DOHH2 (cell line): ENCODE measurements around the gene OPN3.

ENCODE experiments used
- H3F3A ChIP-seq: fragments of 200-600 bp; sonication (generic), shearing (Covaris generic); 2 replicates; pipeline ENCODE4 v1.6.0; 2016; ENCODE audit warnings: antibody characterized with exemption, mild to moderate bottlenecking; ENCODE audit not compliant: control insufficient read depth, insufficient read depth
- H3K27ac ChIP-seq: fragments of 200-600 bp; sonication (generic); 2 replicates; pipeline ENCODE4 v1.5.1; 2014; ENCODE audit warnings: low read depth, mild to moderate bottlenecking, low read length, moderate library complexity
- H3K27me3 ChIP-seq: fragments of 200-600 bp; sonication (generic); 2 replicates; pipeline ENCODE4 v1.6.1; 2014; ENCODE audit warnings: mild to moderate bottlenecking, low read length, mixed read lengths; ENCODE audit not compliant: control insufficient read depth
- H3K36me3 ChIP-seq: fragments of 200-600 bp; sonication (generic); 2 replicates; pipeline ENCODE4 v1.6.1; 2014; ENCODE audit warnings: mild to moderate bottlenecking, low read length, moderate library complexity, mixed read lengths; ENCODE audit not compliant: control insufficient read depth
- H3K4me1 ChIP-seq: fragments of 200-600 bp; sonication (generic); 2 replicates; pipeline ENCODE4 v1.6.1; 2014; ENCODE audit warnings: mild to moderate bottlenecking, low read length, mixed read lengths; ENCODE audit not compliant: control insufficient read depth
- H3K4me2 ChIP-seq: fragments of 200-600 bp; sonication (generic); 2 replicates; pipeline ENCODE4 v1.6.0; 2014; ENCODE audit warnings: mild to moderate bottlenecking, low read length, moderate library complexity
- H3K4me3 ChIP-seq: fragments of 200-600 bp; sonication (generic); 2 replicates; pipeline ENCODE4 v1.5.1; 2014; ENCODE audit warnings: mild to moderate bottlenecking, low read length, mixed read lengths
- H3K79me2 ChIP-seq: fragments of 200-600 bp; sonication (generic); 2 replicates; pipeline ENCODE4 v1.6.1; 2014; ENCODE audit warnings: mild to moderate bottlenecking, low read length, mixed read lengths; ENCODE audit not compliant: control insufficient read depth
- H3K9me2 ChIP-seq: fragments of 200-600 bp; sonication (generic); replicated peaks from 2 replicates; pipeline ENCODE4 v1.6.1; 2014; ENCODE audit warnings: mild to moderate bottlenecking, low read length, mixed read lengths; ENCODE audit not compliant: control insufficient read depth
- H3K9me3 ChIP-seq: fragments of 200-600 bp; sonication (generic); 2 replicates; pipeline ENCODE4 v1.6.1; 2014; ENCODE audit warnings: antibody characterized with exemption, low read length, mixed read lengths; ENCODE audit not compliant: control insufficient read depth, insufficient read depth
- H4K20me1 ChIP-seq: fragments of 200-600 bp; sonication (generic); 2 replicates; pipeline ENCODE4 v1.6.0; 2014; ENCODE audit warnings: low read depth, mild to moderate bottlenecking, antibody characterized with exemption, low read length, moderate library complexity; ENCODE audit not compliant: control insufficient read depth, insufficient read depth
- EZH2phosphoT487 ChIP-seq: fragments of 200-600 bp; sonication (generic); IDR thresholded peaks from 2 replicates; pipeline ENCODE4 v1.6.1; 2017; ENCODE audit warnings: borderline replicate concordance, mild to moderate bottlenecking, antibody characterized with exemption, low read length, moderate library complexity, mixed read lengths
- TF ChIP-seq, protein P1 (sequence below): fragments of 200-600 bp; sonication (generic); IDR thresholded peaks from one replicate; pipeline ENCODE4 v1.5.1; 2014; ENCODE audit warnings: antibody characterized with exemption, mild to moderate bottlenecking, low read depth, low read length; ENCODE audit not compliant: poor library complexity, severe bottlenecking

The OPN3 gene

GRCh38 chr1:241674805-241675384, 34.7 kb upstream of the OPN3 start:
- peaks cover 11% of the 10 kb centered on the region for H3K27me3 ChIP-seq

GRCh38 chr1:241672301-241672700, 32.1 kb upstream of the OPN3 start:
- Histone ChIP-seq H3K27ac (no peak overlapping the region), H3F3A (no peaks in the 10 kb centered on the region)

More at GRCh38 chr1:241674805-241675384, 34.7 kb upstream of the OPN3 start:
- TF ChIP-seq, protein P1, sequence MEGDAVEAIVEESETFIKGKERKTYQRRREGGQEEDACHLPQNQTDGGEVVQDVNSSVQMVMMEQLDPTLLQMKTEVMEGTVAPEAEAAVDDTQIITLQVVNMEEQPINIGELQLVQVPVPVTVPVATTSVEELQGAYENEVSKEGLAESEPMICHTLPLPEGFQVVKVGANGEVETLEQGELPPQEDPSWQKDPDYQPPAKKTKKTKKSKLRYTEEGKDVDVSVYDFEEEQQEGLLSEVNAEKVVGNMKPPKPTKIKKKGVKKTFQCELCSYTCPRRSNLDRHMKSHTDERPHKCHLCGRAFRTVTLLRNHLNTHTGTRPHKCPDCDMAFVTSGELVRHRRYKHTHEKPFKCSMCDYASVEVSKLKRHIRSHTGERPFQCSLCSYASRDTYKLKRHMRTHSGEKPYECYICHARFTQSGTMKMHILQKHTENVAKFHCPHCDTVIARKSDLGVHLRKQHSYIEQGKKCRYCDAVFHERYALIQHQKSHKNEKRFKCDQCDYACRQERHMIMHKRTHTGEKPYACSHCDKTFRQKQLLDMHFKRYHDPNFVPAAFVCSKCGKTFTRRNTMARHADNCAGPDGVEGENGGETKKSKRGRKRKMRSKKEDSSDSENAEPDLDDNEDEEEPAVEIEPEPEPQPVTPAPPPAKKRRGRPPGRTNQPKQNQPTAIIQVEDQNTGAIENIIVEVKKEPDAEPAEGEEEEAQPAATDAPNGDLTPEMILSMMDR, result no peak
- no peak for TF ChIP-seq EZH2phosphoT487
- Histone ChIP-seq H3K9me3 (no peaks in the 10 kb centered on the region), H3F3A (no peaks in the 10 kb centered on the region), H3K79me2 (no peaks in the 10 kb centered on the region), H3K4me1 (peaks cover 4% of the 10 kb centered on the region; the same call in 1 of the 2 replicates), H4K20me1 (no peaks in the 10 kb centered on the region), H3K4me3 (no peak overlapping the region), H3K4me2 (no peak overlapping the region), H3K36me3 (no peaks in the 10 kb centered on the region), H3K27ac (no peak overlapping the region), H3K9me2 (no peaks in the 10 kb centered on the region)

DNA sequence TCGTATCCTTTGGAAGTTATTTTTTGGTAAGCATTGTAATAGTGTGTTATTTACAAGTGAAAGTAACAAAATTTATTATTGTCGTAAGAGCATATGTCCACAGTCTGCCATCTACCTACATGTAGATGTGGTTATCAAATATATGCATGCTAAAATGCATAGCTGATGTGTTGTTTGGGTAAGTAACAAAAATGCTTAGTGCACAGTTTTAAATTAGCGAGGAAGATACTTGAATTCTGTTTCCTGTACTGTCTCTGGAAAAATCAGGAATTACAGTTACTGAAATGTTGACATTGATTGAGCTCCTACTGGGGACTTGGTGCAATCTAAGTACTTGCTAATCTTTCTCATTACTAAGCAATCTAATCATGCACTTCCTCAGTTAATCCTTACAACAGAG, 26.2 kb upstream of the OPN3 start:
- Histone ChIP-seq H3K79me2 (no peaks in the 10 kb centered on the region), H3K4me3 (no peak overlapping the region), H4K20me1 (no peaks in the 10 kb centered on the region), H3K27me3 (no peaks in the 10 kb centered on the region), H3K36me3 (no peaks in the 10 kb centered on the region), H3K4me1 (no peaks in the 10 kb centered on the region), H3K9me2 (no peaks in the 10 kb centered on the region), H3F3A (no peaks in the 10 kb centered on the region), H3K4me2 (no peak overlapping the region), H3K27ac (no peak overlapping the region), H3K9me3 (no peaks in the 10 kb centered on the region)
- TF ChIP-seq EZH2phosphoT487, result no peak
- TF ChIP-seq, protein P1, result no peak

More at GRCh38 chr1:241672301-241672700, 32.1 kb upstream of the OPN3 start:
- H3K4me3 ChIP-seq, result no peak overlapping the region
- H3K9me2 ChIP-seq, result no peaks in the 10 kb centered on the region
- peaks cover 2% of the 10 kb centered on the region; the same call in 1 of the 2 replicates for H3K4me1 ChIP-seq
- no peaks in the 10 kb centered on the region for H3K9me3 ChIP-seq
- H3K79me2 ChIP-seq, result no peaks in the 10 kb centered on the region
- H4K20me1 ChIP-seq, result no peaks in the 10 kb centered on the region
- H3K27me3 ChIP-seq, result peaks cover 1% of the 10 kb centered on the region; the same call in 1 of the 2 replicates
- no peak for TF ChIP-seq EZH2phosphoT487
- TF ChIP-seq, protein P1, result no peak
- no peak overlapping the region for H3K4me2 ChIP-seq
- H3K36me3 ChIP-seq, result no peaks in the 10 kb centered on the region
